Activated naive CD8-positive, alpha-beta T cell treated with anti-CD3 and anti-CD28 coated beads, Interleukin-2, amount 50 U/mL, for 16 hours (primary cell): ENCODE results near the gene SCAPER.

Experiments used
- DNase-seq: peaks from one replicate; pipeline ENCODE4 v3.0.0-alpha.2; 2020; ENCODE audit warnings: low read depth, low spot score

SCAPER gene

DNA sequence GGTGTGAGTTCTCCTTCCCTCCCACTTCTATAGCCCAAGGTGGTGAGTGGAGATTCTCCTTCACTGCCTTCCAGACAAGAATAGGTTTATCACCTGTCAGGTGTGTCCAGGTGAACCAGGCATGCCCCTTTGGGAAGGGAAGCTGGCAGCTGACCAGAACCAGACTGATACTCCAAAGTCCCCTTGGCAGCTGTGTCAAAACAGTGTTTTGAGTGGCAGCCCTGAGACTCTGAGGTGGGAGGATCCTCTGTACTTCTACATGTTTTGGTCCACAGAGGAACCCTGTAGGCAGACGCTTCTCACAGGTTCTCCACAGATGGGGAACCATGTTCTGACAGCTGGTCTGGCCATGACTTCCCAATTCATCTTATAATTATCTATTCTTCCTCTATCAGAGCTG is 538.4 kb downstream of the SCAPER start:
- no peak for DNase-seq

DNA sequence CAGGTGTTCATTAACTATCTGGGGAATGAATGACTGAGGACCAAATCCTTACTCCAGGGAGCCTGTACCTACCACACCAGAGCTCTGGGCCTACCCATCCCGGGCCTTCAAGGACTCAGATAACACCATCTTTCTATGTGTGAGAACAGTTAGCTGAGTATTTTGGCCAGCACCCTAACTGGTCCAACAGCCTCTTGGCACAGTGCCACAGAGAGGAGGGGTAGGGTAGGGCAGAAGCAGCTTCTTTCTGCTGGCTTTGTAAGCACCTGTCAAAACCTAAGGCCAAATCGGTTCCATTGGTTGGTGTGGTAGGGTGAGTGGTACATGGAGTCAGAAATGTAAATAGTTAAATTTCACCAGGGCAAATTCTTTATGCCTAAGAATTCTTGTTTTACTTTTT is 541.9 kb downstream of the SCAPER start:
- DNase-seq, result no peak

DNA sequence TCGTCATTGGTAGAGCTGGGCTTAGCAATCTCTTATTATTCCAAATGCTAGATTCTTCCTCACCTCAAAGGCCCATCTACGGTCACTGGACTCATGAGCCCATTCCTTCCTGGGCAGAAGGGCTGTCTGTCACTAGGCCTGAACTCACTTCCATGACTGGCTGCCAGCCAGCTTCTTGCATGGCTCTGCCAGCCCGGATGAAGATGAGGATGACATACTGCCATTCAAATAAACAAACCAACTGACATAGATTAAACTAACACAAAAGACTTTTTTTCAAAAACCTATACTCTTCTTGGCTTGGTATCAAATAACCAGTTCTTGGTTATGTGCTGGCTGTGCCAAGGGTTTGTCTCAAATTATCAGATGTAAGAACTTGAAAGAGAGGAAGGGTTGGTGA is 544.7 kb downstream of the SCAPER start:
- no peak for DNase-seq

GRCh38 chr15:76359152-76359551 is 546.0 kb downstream of the SCAPER start:
- no peak for DNase-seq

- no peak for DNase-seq
Observed at GRCh38 chr15:76358453-76358852, 546.7 kb downstream of the SCAPER start.

DNA sequence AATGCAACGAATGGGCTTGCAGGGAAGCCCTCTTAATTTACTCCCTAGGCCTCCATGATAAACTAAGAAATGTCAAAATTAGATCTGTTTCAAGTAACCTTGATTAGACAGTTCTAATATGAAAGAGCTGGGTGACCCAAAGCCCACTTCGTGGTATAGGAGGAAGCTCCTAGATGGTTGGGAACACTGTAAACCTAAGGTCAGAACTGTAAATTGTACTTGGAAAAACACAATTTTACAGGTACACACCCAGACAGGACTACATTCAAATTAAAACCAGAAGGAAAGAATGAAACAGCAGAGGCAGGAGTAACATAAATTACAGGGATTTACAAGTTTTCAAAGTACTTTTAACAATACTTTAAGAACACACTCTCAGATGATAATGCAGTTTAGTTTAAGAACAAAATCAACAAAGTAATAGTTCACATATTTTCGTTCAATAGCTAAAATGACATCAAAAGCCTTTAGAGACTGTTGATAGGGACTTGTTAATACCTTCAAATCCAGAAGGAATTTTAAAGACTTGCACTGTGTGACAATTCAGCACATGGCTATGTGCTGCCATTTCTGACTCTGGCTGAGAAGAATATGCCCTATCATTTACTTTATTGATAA is 550.2 kb downstream of the SCAPER start:
- no peak for DNase-seq

DNA sequence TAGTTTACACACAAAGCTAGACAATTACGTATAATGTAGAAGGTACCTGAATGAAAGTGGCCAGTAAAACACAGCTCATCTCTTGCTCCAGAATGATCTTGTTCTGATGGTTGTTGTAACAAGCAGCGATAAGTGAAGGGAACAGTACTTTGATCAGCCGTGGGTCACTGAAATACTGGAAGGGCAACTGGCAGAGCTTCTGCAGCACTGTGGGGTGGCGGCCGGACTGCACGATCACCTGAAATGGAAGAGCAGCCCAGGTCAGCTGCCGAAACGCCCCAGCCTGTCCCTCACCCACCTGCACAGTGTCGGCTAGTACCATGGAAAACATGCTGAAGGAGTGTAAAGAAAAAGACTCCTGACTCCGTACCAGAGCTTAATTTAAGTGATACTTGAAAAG is 551.2 kb downstream of the SCAPER start:
- DNase-seq, result no peak

DNA sequence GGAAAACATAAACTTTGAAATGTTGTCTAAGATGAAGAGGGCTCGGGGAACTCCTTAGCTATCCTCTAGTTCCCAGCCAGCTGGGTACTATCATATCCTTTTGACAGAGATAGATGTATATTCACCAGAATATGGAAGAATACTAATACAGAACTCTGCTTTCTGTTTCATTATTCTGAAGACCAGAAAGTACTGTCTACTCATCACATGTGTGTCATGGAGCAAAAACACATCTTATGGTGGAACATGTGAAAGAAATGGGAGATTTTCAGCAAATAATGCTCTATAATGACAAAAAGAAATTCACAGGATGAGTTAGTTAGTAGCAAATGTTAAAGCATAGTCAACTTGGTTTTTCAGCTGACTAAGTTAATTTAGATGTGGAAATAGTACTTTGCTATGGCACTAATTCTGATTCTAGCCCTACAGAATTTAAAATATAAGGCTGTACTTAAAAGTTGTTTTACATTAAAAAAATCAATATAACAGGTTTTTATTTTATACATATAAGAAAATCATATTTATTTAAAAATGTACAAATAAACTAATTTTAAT is 552.0 kb downstream of the SCAPER start:
- DNase-seq, result no peak

DNA sequence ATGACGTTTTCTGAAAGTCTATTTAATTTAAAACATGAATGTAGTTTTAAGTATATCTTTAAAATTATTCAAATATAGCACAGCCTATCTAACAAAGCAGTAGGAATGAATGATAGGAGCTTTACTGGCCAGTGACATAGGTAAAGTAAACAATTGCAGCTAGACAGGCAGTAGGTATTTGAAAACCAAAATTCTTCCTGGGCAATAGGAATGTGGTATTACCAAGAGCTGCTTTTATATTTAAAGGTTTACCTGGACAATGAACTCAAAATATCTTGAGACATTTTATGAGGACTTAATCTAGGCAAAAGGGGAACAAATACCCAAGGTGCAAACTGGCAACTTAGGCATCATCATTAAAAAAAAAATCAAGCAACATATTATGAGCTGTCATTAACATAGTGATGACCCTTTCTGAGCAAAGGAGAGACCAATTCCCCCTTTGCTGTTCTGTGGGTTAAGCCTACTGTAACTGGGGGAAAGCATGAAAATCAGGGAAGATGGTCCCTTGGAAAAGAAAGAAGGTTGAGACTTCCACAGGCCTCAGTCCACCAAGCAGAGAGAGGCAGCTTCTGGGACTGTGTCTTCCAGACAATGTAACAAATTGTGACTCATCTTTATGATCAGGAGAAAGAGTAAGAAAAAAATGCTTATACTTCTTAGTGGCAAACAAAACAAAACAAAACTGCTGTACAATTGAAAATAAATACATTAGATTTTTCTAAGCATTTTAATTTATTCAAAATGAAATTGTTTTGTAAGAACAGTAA is 555.7 kb downstream of the SCAPER start:
- no peak for DNase-seq

GRCh38 chr15:76347482-76348055 is 557.6 kb downstream of the SCAPER start:
- DNase-seq, result no peak

GRCh38 chr15:76346669-76347481 is 558.3 kb downstream of the SCAPER start:
- no peak for DNase-seq

DNA sequence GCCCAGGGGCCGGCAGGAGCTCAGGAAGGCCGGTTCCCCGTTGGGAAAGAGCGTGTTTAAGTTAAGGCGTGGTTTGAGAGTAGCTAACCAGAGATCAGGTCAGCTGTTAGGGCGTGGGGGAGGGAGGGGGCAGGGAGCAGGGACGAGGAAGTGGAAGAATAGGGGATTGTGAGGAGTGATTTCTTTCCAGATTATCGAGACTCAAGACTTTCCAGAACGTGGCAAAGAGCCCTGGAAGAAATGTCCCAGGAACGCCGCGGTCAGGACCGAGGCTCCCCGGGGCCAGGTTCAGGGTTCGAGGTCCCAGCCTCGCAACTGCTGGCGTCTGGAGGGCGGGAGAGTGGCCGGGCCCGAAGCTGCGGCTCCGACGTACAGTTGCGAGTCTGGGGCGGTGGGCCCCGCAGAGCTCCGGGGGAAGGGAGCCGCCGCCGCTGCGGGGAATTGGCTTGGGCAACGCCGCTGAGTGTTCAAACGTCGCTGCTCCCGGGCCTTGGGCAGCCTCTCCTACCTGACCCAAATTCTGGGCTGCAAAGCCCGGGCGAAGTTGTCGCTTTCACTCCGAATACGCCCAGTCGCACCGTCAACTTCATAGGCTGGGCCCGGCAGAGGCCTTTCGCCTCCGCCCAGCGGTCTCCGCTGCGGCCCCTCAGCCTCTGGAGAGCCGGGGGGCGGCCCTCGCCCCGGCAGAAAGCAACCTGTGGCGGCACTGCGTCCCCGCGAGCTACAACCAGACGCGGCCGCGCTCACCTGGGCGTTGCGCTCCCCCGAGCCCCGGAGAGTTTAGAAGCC is 559.1 kb downstream of the SCAPER start:
- DNase-seq, result no peak

- DNase-seq, result no peak
Observed at GRCh38 chr15:76345583-76345879, 559.6 kb downstream of the SCAPER start.

DNA sequence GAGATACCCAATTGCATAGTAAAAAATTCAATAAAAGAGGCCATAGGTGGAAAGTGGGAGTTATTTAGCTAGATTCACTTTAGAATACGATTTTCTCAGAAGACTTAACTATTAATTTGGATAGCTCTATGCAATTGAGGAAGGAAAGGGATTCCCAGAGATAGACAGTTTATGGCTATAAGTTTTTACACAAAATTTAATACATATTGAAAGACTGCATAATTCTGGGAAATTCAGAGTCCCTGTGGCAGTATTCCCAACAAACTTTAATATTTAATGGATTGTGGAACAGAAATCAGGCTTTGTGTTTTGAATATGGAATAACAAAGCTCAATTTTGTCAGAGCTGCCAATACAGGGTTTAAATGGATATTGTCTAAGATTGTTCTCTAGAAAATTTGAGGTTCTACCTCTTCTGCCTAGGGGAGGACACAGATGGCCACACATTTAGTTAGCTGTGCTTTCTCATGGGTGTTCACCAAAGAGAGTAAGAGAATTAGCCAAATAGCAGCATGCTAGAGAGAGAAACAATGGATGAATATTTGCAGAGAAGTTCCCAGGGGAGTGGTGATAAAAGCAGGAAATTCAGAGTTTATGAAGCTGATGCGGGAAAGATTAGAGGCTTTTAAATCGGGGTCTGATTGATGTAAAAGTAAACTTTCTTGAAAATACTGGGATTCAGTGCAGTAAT is 560.1 kb downstream of the SCAPER start:
- DNase-seq, result no peak

GRCh38 chr15:76343313-76343996 is 561.7 kb downstream of the SCAPER start:
- DNase-seq, result no peak

DNA sequence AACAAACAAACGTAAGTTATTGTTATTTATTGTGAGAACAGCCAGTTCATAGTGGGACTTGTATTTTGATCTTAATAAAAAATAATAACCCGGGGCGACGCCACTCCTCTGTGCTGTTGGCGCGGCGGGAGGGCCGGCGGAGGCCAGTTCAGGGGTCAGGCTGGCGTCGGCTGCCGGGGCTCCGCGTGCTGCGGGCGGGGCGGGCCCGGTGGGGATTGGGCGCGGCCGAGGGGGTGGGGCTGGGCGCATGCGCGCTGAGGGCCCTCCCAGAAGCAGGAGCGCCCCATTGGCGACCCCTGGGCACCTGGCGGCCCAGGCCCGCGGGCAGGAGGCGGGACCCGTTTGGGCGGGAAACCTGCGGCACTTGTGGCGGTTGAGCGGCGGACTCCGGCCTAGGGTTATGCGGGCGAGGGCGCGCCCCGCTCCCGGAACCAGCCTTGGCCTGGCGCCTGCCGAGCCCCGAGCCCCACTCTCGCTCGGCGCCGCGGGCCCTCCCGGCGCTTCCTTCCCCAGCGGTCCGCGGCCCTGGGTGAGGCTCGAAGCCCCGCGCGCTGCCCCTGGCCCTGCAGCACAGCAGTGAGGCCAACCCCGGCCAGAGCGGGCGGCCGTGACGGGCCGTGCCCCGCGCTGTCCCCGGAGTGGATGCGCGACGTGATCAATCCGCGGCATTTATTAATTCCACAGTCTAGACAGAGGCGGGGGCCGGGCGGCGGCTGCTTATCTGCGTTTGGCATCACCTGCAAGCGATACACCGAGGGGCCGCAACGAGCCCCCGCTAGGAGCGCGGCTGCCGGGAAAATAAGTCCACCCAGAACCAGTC is 562.5 kb downstream of the SCAPER start:
- DNase-seq, result no peak

GRCh38 chr15:76342058-76342381 is 563.1 kb downstream of the SCAPER start:
- DNase-seq, result no peak

GRCh38 chr15:76341366-76342057 is 563.6 kb downstream of the SCAPER start:
- no peak for DNase-seq
